Testis (tissue), 2 donors: ENCODE results near the gene CCR3.

Experiments used
- CTCF ChIP-seq, 3 experiments: fragments of 450-650 bp in 2 of 3; fragments of 200-600 bp in 1 of 3; sonication (generic) in 1 of 3; IDR thresholded peaks; one replicate each; pipeline ENCODE4 v1.5.1; 2016 to 2019; ENCODE audit warnings: antibody characterized with exemption in 3 of 3, mild to moderate bottlenecking in 2 of 3, moderate library complexity in 1 of 3
- POLR2A ChIP-seq: fragments of 450-650 bp; IDR thresholded peaks from one replicate; pipeline ENCODE4 v1.6.1; 2017; ENCODE audit warnings: antibody characterized with exemption, mild to moderate bottlenecking, moderate library complexity

- no peak for TF ChIP-seq CTCF (IDR thresholded peaks at IDR 0.05)
- no peak for TF ChIP-seq POLR2A
Measured at GRCh38 chr3:46258525-46258924, 16.3 kb downstream of the CCR3 start.
